ENCODE data around the gene NRXN3. TPM values are rescaled to one million over a fixed set of nuclear protein-coding genes. Genes with fewer than 3 reads are reported as not detected.

Gene NRXN3
- total RNA-seq, 1 experiment from 2014 or later, result not detected

DNA sequence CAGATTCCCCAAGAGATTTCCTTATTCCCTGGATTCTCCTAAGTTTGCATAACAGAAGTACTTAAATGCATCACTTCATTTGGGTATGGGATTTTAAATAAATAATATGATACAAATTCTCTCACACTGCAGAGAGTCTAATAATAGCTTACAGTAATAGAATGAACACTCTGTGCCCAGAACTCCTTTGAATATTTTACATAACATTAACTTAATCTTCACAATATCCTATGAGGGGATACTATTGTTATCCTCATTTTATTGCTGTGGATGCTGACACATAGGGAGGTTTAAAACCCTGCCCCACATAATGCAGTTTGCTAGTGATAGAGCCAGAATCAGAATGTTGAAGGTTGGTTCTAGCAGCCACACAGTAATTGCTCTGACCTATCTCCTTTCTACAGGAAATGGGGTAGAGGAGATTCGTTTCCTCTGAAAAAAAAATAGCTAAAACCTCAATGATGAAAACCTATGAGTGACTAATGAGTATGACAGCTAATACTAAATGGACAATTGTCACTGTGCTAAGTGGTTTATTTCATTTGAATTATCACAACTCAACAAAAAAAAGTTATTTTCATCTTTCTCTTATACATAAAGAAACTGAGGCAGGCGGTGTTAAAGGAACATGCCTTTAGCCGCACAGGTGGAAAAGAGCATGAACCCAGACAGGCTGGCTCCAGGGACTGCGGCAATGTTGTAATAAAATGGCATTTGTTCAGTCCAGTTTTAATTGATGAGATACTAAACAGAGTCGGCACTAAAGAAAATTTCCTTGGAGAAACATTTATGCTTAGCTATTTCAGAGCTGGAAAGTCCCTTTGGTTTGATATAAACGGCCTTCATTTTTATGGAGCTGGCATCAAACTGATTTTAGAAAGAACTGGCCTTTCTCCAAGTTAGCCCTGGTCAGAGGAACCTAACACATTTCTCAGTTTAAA, 880.9 kb downstream of the NRXN3 start:
- Histone ChIP-seq H3K79me2 (ENCODE audit: insufficient read depth, low read length) (no peaks in the 10 kb centered on the region), H3K4me1 (ENCODE audit: control insufficient read depth in 1 of 2, insufficient read depth in 2 of 2, low read length in 2 of 2) (no peaks in the 10 kb centered on the region), H3K4me3 (replicated peaks in 1 of 2; ENCODE audit: low read depth in 1 of 2, low read length in 2 of 2) (no peak overlapping the region), H3K9me2 (ENCODE audit: insufficient read depth) (no peaks in the 10 kb centered on the region), H3K36me3 (ENCODE audit: control insufficient read depth in 1 of 2, insufficient read depth in 2 of 2, low read length in 2 of 2) (no peaks in the 10 kb centered on the region), H3K27ac (ENCODE audit: low read depth, low read length) (no peak overlapping the region), H2AFZ (ENCODE audit: low read depth, low read length, poor library complexity, severe bottlenecking) (no peak overlapping the region), H3K9me3 (ENCODE audit: control insufficient read depth in 1 of 2, insufficient read depth in 1 of 2, low read depth in 1 of 2, low read length in 2 of 2) (peaks cover 0 to 16% of the 10 kb centered on the region in 2 experiments; a peak in 2 of 4 replicates), H3K4me2 (ENCODE audit: low read length) (no peak overlapping the region), H4K20me1 (ENCODE audit: insufficient read depth) (no peaks in the 10 kb centered on the region), H3K9ac (ENCODE audit: low read length) (no peak overlapping the region), H3K27me3 (ENCODE audit: insufficient read depth, low read length) (no peaks in the 10 kb centered on the region)
- TF ChIP-seq, protein P1, sequence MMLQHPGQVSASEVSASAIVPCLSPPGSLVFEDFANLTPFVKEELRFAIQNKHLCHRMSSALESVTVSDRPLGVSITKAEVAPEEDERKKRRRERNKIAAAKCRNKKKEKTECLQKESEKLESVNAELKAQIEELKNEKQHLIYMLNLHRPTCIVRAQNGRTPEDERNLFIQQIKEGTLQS (IDR thresholded peaks at IDR 0.05), result no peak
- TF ChIP-seq SP1 (IDR thresholded peaks at IDR 0.05; ENCODE audit: low read depth), result no peak
- TF ChIP-seq ZFX (IDR thresholded peaks at IDR 0.05), result no peak
- TF ChIP-seq, protein P2, sequence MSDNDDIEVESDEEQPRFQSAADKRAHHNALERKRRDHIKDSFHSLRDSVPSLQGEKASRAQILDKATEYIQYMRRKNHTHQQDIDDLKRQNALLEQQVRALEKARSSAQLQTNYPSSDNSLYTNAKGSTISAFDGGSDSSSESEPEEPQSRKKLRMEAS (IDR thresholded peaks at IDR 0.05), result no peak
- no peak for TF ChIP-seq ZNF274 (IDR thresholded peaks at IDR 0.05; ENCODE audit: low read depth, low read length)
- TF ChIP-seq, protein P3, sequence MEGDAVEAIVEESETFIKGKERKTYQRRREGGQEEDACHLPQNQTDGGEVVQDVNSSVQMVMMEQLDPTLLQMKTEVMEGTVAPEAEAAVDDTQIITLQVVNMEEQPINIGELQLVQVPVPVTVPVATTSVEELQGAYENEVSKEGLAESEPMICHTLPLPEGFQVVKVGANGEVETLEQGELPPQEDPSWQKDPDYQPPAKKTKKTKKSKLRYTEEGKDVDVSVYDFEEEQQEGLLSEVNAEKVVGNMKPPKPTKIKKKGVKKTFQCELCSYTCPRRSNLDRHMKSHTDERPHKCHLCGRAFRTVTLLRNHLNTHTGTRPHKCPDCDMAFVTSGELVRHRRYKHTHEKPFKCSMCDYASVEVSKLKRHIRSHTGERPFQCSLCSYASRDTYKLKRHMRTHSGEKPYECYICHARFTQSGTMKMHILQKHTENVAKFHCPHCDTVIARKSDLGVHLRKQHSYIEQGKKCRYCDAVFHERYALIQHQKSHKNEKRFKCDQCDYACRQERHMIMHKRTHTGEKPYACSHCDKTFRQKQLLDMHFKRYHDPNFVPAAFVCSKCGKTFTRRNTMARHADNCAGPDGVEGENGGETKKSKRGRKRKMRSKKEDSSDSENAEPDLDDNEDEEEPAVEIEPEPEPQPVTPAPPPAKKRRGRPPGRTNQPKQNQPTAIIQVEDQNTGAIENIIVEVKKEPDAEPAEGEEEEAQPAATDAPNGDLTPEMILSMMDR (IDR thresholded peaks at IDR 0.05 in 2 of 3, conservative IDR thresholded peaks at IDR 0.05 in 1 of 3; ENCODE audit: borderline replicate concordance in 1 of 3, insufficient read depth in 1 of 3, low read depth in 2 of 3, low read length in 2 of 3), result no peak
- no peak for TF ChIP-seq SIN3A (IDR thresholded peaks at IDR 0.05; ENCODE audit: low read depth)
- no peak for TF ChIP-seq YY1 (IDR thresholded peaks at IDR 0.05; ENCODE audit: extremely low read depth, insufficient replicate concordance, low read depth, low read length)
- no peak for TF ChIP-seq POLR2A (IDR thresholded peaks at IDR 0.05; ENCODE audit: borderline replicate concordance, extremely low read depth, insufficient read depth, insufficient read length)
- TF ChIP-seq JUND (IDR thresholded peaks at IDR 0.05), result no peak
- TF ChIP-seq CBX3 (IDR thresholded peaks at IDR 0.05; ENCODE audit: low read depth), result no peak
- no peak for DNase-seq (ENCODE audit: low read depth, low spot score)
- RAD21 ChIA-PET (ENCODE audit: low non-redundant PET in 1 of 2, low total read pairs in 2 of 2, uncharacterized antibody in 2 of 2, unreplicated experiment in 2 of 2), result no interaction called here
- CTCF ChIA-PET, result no interaction called here
- intact Hi-C loops (cut with micrococcal nuclease), result no loop called here
- no peak for ATAC-seq
- POLR2A ChIA-PET, result no interaction called here
- BruUV-seq (replicated peaks), result no TSS peak

Measured in HCT116 (cell line).